Stomach smooth muscle (tissue), 2 donors: ENCODE results near the gene NEU1.

Source experiments
- H3K27ac ChIP-seq: one replicate; pipeline ENCODE4 v1.7.0; 2013; ENCODE audit warnings: mild to moderate bottlenecking, low read length, inconsistent platforms
- H3K27me3 ChIP-seq, 2 donors: one replicate each; pipeline ENCODE4 v1.7.0; 2013; ENCODE audit warnings: low read length in 2 of 2; ENCODE audit not compliant: insufficient read depth in 2 of 2, control insufficient read depth in 1 of 2
- H3K36me3 ChIP-seq, 2 donors: one replicate each; pipeline ENCODE4 v1.7.0; 2013; ENCODE audit warnings: low read length in 2 of 2; ENCODE audit not compliant: control insufficient read depth in 2 of 2, insufficient read depth in 2 of 2
- H3K4me1 ChIP-seq: one replicate; pipeline ENCODE4 v1.7.0; 2013; ENCODE audit warnings: low read length; ENCODE audit not compliant: control insufficient read depth, insufficient read depth
- H3K4me3 ChIP-seq, 2 donors: one replicate each; pipeline ENCODE4 v1.7.0; 2013; ENCODE audit warnings: low read length in 2 of 2
- H3K9ac ChIP-seq, 2 donors: one replicate each; pipeline ENCODE4 v1.7.0; 2013; ENCODE audit warnings: low read length in 2 of 2, mild to moderate bottlenecking in 1 of 2
- H3K9me3 ChIP-seq, 2 donors: one replicate each; pipeline ENCODE4 v1.7.0; 2013; ENCODE audit warnings: low read length in 2 of 2; ENCODE audit not compliant: control insufficient read depth in 2 of 2
- donor health status: healthy.
- donor health status: Pancreatic carcinoma.

The NEU1 gene

DNA sequence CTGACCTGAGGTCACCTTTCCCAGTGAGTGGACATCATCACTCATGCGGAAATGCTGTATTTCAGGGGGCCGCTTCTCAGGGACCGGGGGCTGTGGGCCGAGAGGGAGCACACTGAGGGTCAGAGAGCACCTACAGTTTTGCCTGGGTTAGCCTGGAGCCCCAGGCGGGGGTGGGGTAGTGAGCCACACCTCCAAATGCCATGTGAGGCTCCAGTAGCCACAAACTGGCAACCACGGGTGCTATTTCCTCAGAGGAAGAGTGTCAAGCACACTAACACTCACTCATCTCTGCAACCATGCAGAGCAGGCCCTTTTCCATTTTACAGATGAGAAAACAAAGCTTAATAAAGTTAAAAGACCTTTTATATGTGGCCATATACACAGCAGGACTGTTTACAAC lies 30.2 kb upstream of the NEU1 start:
- no peak overlapping the region for H3K4me3 ChIP-seq
- no peaks in the 10 kb centered on the region for H3K27me3 ChIP-seq
- H3K9me3 ChIP-seq, result no peaks in the 10 kb centered on the region
- no peak overlapping the region for H3K9ac ChIP-seq
- peaks cover 4% of the 10 kb centered on the region for H3K4me1 ChIP-seq
- H3K27ac ChIP-seq, result no peak overlapping the region
- peaks cover 21 to 35% of the 10 kb centered on the region in 2 donors for H3K36me3 ChIP-seq

- peaks cover 32 to 56% of the 10 kb centered on the region in 2 donors for H3K36me3 ChIP-seq
- H3K27ac ChIP-seq, result no peak overlapping the region
- H3K9ac ChIP-seq, result no peak overlapping the region
- no peaks in the 10 kb centered on the region for H3K9me3 ChIP-seq
- no peaks in the 10 kb centered on the region for H3K27me3 ChIP-seq
- H3K4me1 ChIP-seq, result no peaks in the 10 kb centered on the region
- H3K4me3 ChIP-seq, result no peak overlapping the region
Observed at GRCh38 chr6:31889331-31889972, 26.8 kb upstream of the NEU1 start.

DNA sequence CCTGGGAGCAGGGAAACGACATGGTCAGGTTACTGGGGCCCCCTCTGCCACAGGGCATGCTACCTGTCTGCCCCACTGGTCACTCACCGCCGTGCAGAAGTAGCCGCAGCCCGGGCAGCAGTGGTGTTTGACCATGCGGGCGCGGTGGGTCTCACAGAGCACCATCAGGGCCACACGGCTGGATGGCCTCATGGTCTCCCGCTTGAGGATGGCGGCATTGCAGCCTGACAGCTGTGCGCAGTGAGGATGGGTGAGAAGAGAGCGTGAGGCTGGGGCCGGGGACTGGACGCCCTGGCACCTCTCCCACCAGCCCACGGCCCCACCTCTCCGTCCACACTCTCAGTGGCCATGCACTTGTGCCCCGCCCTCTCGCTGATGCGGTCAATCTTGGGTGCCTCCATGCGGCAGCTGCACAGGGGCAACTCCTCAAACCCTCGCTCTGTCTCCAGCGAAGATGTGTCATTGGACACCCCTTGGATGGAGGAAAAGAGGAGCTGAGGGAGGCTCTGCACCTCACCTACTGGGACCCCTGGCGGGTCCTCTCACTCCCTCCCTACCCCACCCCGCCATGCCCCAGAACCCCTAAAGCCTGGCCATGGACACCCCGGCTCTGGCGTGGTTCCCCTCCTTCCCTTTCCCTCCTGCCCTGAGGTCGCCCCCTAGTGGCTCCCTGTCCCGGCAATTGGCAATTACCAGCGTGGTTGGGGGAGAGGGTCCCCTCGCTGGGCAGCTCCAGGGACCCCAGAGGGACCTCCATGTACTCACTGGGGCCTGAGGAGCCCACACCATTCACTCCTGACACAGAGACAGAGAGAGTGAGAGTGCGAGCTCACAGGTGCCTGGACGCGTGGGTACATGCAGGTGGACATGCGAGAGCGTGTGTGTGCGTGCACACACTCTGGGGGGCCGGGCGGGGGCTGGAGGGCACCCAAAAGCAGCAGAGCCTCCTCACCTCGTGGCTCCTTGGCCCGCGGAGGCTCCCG lies 25.9 kb upstream of the NEU1 start:
- no peaks in the 10 kb centered on the region for H3K27me3 ChIP-seq
- no peak overlapping the region for H3K27ac ChIP-seq
- H3K4me3 ChIP-seq, result no peak overlapping the region
- H3K4me1 ChIP-seq, result no peaks in the 10 kb centered on the region
- peaks cover 39 to 59% of the 10 kb centered on the region in 2 donors for H3K36me3 ChIP-seq
- H3K9ac ChIP-seq, result no peak overlapping the region
- H3K9me3 ChIP-seq, result no peaks in the 10 kb centered on the region

DNA sequence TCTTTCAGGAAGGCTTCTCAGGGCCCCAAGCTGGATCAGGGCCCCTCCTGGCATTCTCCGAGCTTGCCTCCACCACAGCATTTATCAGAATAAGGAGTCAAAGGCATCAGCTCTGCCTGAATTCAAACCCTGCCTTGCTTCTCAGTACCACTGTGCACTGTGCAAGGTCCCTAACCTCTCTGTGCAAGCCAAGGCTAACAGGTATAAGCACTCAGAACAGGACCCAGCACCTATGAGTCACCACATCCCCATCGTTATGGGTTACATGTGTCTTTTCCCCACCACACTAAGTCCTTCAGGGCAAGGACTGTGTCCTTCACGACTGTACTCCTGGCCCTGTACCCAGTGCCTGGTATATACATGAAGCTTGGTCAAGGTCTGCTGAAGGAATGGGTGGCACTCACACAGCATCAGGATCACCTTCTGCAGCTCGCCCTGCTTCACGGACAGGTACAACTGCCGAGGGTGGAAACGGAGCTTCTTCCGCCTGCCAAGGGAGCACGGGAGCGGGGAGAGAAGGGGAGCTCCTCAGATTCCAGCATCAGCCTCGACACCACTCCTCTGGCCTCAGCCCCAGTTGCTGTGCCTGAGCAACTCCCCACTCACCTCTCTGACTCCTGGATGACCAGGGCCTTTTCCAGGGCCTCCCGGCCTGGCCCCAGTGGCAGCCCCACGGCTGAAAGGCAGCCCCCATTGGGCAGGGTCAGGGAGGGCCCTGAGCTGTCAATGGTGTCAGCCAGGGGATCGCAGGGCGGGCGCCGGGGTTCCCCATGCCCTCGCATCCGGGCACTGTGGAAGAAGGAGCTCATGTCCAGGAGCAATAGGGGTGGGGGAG lies 24.8 kb upstream of the NEU1 start:
- Histone ChIP-seq H3K36me3 (peaks cover 48 to 59% of the 10 kb centered on the region in 2 donors), H3K9ac (no peak overlapping the region), H3K9me3 (no peaks in the 10 kb centered on the region), H3K4me1 (no peaks in the 10 kb centered on the region), H3K27me3 (no peaks in the 10 kb centered on the region), H3K4me3 (no peak overlapping the region), H3K27ac (no peak overlapping the region)

GRCh38 chr6:31886541-31886991 lies 23.9 kb upstream of the NEU1 start:
- peaks cover 49 to 60% of the 10 kb centered on the region in 2 donors for H3K36me3 ChIP-seq
- H3K4me3 ChIP-seq, result no peak overlapping the region
- no peaks in the 10 kb centered on the region for H3K4me1 ChIP-seq
- no peak overlapping the region for H3K27ac ChIP-seq
- H3K27me3 ChIP-seq, result no peaks in the 10 kb centered on the region
- no peak overlapping the region for H3K9ac ChIP-seq
- no peaks in the 10 kb centered on the region for H3K9me3 ChIP-seq

DNA sequence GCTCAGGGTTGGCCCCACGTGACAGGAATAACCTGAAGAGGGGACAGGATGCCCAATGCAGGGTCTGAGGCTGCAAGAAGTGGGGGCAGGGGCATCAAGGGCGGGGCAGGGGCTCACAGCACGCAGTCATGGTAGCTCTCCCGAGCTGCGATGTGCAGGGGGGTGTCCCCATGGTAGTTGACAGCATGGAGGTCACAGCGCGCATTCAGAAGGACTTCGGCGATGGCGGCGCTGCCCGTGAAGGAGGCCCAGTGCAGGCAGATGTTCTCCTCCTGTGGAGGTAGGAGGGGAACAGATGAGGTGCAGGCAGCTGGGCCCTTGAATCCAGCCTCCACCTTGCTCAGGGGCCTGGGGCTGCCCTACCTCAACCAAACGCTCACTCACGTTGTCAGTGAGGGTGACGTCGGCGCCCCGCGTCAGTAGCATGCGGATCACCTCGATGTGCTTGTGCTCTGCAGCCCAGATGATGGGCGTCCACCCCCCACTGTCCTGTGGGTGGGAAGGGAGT lies 22.0 kb upstream of the NEU1 start:
- Histone ChIP-seq H3K9me3 (no peaks in the 10 kb centered on the region), H3K4me3 (no peak overlapping the region), H3K9ac (no peak overlapping the region), H3K36me3 (peaks cover 50 to 68% of the 10 kb centered on the region in 2 donors), H3K27ac (no peak overlapping the region), H3K27me3 (no peaks in the 10 kb centered on the region), H3K4me1 (peaks cover 3% of the 10 kb centered on the region)

- Histone ChIP-seq H3K9ac (no peak overlapping the region), H3K27ac (no peak overlapping the region), H3K9me3 (no peaks in the 10 kb centered on the region), H3K27me3 (no peaks in the 10 kb centered on the region), H3K4me1 (peaks cover 3% of the 10 kb centered on the region), H3K36me3 (peaks cover 46 to 66% of the 10 kb centered on the region in 2 donors), H3K4me3 (no peak overlapping the region)
Observed at GRCh38 chr6:31883676-31884075, 21.1 kb upstream of the NEU1 start.

- Histone ChIP-seq H3K27ac (no peak overlapping the region), H3K27me3 (no peaks in the 10 kb centered on the region), H3K36me3 (peaks cover 37 to 54% of the 10 kb centered on the region in 2 donors), H3K4me3 (no peak overlapping the region), H3K9ac (no peak overlapping the region), H3K4me1 (peaks cover 3% of the 10 kb centered on the region), H3K9me3 (no peaks in the 10 kb centered on the region)
Observed at GRCh38 chr6:31882344-31882743, 19.7 kb upstream of the NEU1 start.

DNA sequence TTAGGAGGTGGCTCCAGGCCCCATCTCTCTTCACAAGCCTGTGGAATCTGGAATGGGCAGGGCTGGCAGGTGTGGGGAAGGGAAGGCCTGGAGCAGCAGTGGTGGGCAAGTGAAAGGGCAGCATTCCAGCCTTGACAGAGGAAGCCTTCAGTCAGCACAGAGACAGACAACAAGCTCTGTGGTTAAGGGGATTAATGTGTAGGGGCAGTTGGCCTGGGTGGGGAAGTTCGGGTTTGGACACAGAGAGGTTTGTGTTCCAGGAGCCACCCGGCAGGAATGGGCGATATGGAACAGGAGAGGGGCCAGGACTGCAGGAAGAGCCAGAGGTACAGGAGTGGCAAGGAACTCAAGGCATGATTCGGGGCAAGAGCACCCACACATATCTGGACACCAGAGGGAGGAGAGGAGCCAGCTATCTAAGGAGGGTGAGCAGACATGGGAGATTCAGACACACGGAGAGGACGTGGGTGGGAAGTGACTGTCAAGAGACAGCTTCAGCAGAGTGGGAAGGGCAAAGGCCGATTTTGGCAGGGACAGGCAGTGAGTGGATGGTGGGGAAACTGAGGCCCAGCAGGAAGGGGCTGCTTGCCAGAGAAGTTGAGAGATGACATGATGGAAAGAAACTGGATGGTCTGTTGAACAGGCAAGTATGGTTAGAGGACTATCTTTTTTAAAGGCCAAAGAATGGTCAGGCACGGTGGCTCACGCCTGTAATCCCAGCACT lies 18.7 kb upstream of the NEU1 start:
- Histone ChIP-seq H3K27ac (no peak overlapping the region), H3K27me3 (no peaks in the 10 kb centered on the region), H3K9ac (no peak overlapping the region), H3K36me3 (peaks cover 33 to 45% of the 10 kb centered on the region in 2 donors), H3K9me3 (no peaks in the 10 kb centered on the region), H3K4me1 (peaks cover 3% of the 10 kb centered on the region), H3K4me3 (no peak overlapping the region)

DNA sequence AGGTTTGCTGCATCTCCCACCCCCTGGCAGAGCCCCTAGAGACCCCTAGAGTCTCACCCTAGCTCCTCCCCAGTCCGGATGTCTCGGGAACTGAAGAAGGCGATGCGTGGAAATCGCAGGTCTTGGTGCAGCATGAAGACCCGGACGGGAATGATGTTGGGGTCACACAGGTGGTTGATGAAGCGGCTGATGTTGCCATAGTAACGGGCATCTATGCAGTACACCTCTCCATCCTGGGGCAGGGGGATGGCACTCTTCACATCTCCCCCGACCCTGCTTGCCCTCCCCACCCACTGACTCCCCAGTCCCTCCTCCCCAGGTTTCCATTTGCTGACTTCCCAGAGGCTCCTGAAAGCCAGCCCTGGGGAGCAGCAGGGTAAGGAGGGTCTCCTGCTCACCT lies 18.0 kb upstream of the NEU1 start:
- H3K9me3 ChIP-seq, result no peaks in the 10 kb centered on the region
- H3K4me1 ChIP-seq, result peaks cover 3% of the 10 kb centered on the region
- H3K27me3 ChIP-seq, result no peaks in the 10 kb centered on the region
- peaks cover 33 to 45% of the 10 kb centered on the region in 2 donors for H3K36me3 ChIP-seq
- H3K9ac ChIP-seq, result no peak overlapping the region
- no peak overlapping the region for H3K4me3 ChIP-seq
- no peak overlapping the region for H3K27ac ChIP-seq
